SK-N-SH treated with all-trans-retinoic acid at 6 μM for 48 hours (cell line): ENCODE data around the gene DDX10.

Experiments
- ARNTL ChIP-seq: fragments of 450-650 bp; formaldehyde crosslinking; IDR thresholded peaks from 2 replicates; pipeline ENCODE4 v1.5.0; 2020; ENCODE audit warnings: low read depth, mild to moderate bottlenecking, moderate library complexity, borderline replicate concordance
- OSR1 ChIP-seq: fragments of 250-450 bp; sonication (Bioruptor Pico); IDR thresholded peaks from 2 replicates; pipeline ENCODE4 v1.8.0; 2022; ENCODE audit warnings: moderate library complexity, mild to moderate bottlenecking, inconsistent platforms
- ZNF70 ChIP-seq: fragments of 450-650 bp; formaldehyde crosslinking; IDR thresholded peaks from 2 replicates; pipeline ENCODE4 v1.5.0; 2020; ENCODE audit warnings: mild to moderate bottlenecking, moderate library complexity

DNA sequence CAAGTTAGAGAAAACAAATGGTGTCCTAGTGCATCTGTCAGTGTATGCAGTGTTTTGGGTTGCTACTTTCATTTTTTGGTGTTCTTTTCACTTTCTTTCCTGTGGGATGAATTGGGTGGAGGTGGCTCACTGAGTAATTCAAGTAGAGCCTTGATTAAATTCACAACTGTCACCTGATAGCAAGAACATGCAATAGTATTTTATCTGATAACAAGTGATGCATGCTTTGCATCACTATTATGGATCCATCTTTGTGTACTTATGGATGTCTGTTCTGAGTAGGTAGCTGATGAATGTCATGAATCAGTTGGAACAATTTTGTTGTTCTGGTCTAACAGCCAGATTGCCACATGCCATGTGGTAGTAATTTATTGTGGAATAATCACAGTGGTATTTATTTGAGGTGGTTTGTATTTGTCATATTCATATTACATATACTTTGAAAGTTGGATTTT is 87.5 kb downstream of the DDX10 start:
- no peak for TF ChIP-seq ZNF70 (CRISPR knock-in tag)
- no peak for TF ChIP-seq OSR1 (CRISPR knock-in tag)
- TF ChIP-seq ARNTL (CRISPR knock-in tag) = no peak
